ENCODE results near the gene AFF3.

Gene AFF3

DNA sequence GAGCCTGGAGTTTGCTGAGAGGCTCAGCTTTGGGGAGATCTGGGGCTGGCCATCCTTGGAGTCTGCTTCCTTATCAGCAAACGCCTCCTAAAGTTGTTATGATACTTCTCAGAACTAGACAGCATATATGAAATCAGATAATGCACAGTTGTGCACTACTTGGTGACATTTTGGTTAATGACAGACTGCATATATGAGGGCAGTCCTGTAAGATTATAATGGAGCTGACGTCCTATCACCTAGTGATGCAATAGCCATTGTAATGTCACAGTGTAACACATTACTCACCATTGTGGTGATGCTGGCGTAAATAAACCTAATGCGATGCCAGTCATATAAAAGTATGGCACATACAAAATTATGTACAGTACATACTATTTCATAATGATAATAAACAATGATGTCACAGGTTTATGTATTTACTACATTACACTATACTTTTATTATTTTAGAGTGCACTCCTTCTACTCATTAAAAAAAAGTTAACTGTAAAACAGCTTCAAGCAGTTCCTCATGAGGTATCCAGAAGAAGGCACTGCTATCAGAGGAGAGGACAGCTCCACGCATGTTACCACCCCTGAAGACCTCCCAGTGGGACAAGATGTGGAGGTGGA is 354.5 kb downstream of the AFF3 start:
- Histone ChIP-seq H4K20me1 (ENCODE audit: insufficient read depth, low read length) (no peaks in the 10 kb centered on the region), H3K9me3 (ENCODE audit: low read length) (no peaks in the 10 kb centered on the region), H3K9me2 (ENCODE audit: low read depth, low read length) (no peaks in the 10 kb centered on the region), H3K9ac (ENCODE audit: low read length) (no peak overlapping the region), H3F3A (ENCODE audit: insufficient read depth, low read length) (no peaks in the 10 kb centered on the region), H3K36me3 (ENCODE audit: insufficient read depth, low read length) (peaks cover 87% of the 10 kb centered on the region), H3K27ac (ENCODE audit: low read depth, low read length, poor library complexity, severe bottlenecking) (no peak overlapping the region), H2AFZ (ENCODE audit: low read length) (no peak overlapping the region), H3K4me3 (ENCODE audit: low read depth, low read length, poor library complexity, severe bottlenecking) (no peak overlapping the region), H3K27me3 (ENCODE audit: insufficient read depth, low read length) (no peaks in the 10 kb centered on the region), H3K4me2 (ENCODE audit: low read length) (no peak overlapping the region), H3K79me2 (ENCODE audit: insufficient read depth, low read length) (no peaks in the 10 kb centered on the region), H3K4me1 (ENCODE audit: insufficient read depth, low read length, severe bottlenecking) (no peaks in the 10 kb centered on the region)
- TF ChIP-seq, protein P1, sequence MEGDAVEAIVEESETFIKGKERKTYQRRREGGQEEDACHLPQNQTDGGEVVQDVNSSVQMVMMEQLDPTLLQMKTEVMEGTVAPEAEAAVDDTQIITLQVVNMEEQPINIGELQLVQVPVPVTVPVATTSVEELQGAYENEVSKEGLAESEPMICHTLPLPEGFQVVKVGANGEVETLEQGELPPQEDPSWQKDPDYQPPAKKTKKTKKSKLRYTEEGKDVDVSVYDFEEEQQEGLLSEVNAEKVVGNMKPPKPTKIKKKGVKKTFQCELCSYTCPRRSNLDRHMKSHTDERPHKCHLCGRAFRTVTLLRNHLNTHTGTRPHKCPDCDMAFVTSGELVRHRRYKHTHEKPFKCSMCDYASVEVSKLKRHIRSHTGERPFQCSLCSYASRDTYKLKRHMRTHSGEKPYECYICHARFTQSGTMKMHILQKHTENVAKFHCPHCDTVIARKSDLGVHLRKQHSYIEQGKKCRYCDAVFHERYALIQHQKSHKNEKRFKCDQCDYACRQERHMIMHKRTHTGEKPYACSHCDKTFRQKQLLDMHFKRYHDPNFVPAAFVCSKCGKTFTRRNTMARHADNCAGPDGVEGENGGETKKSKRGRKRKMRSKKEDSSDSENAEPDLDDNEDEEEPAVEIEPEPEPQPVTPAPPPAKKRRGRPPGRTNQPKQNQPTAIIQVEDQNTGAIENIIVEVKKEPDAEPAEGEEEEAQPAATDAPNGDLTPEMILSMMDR (IDR thresholded peaks at IDR 0.05; ENCODE audit: low read length), result no peak
- no peak for TF ChIP-seq EZH2 (IDR thresholded peaks at IDR 0.05; ENCODE audit: borderline replicate concordance, low read length)

DNA sequence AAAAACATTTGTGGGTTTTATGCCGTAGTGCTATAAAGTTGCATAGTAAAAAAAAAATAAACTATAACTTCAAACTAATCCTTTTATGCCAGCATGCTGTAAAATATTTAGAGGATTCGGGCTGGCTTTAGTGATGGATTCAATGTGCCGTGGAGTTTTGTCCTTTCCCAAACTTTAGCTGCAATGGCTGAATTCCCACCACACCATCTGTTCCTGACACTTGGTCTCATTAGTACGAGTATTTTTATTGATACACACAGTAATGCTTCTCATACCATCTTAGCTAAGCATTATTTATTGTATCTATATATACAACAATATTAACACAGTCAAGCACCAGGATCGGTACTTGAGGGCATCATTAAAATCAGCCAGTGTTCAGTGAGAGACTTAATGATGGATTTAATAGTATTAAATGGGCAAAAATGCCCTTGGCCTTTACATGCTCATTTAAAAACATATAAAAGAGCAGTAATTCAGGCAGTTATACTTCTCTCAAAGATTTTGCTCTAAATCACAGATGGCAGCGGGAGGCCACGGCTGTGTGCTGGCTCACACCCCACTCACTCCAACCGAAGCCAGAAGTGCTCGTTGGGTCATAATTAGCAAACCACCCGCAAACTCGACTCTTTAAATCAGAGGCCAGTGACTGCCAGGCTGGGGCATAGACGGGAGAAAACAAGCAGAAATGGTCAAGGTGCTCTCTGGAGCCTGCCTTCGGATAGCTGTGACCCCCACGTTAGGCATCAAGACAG is 355.6 kb downstream of the AFF3 start:
- H3K9me3 ChIP-seq (ENCODE audit: low read length), result no peaks in the 10 kb centered on the region
- H4K20me1 ChIP-seq (ENCODE audit: insufficient read depth, low read length), result no peaks in the 10 kb centered on the region
- H3K9me2 ChIP-seq (ENCODE audit: low read depth, low read length), result no peaks in the 10 kb centered on the region
- H3K4me3 ChIP-seq (ENCODE audit: low read depth, low read length, poor library complexity, severe bottlenecking), result no peak overlapping the region
- no peaks in the 10 kb centered on the region for H3F3A ChIP-seq (ENCODE audit: insufficient read depth, low read length)
- no peak overlapping the region for H3K4me2 ChIP-seq (ENCODE audit: low read length)
- H3K4me1 ChIP-seq (ENCODE audit: insufficient read depth, low read length, severe bottlenecking), result no peaks in the 10 kb centered on the region
- peaks cover 89% of the 10 kb centered on the region for H3K36me3 ChIP-seq (ENCODE audit: insufficient read depth, low read length)
- TF ChIP-seq, protein P1 (IDR thresholded peaks at IDR 0.05; ENCODE audit: low read length), result no peak
- TF ChIP-seq EZH2 (IDR thresholded peaks at IDR 0.05; ENCODE audit: borderline replicate concordance, low read length), result no peak
- H3K27ac ChIP-seq (ENCODE audit: low read depth, low read length, poor library complexity, severe bottlenecking), result no peak overlapping the region
- H2AFZ ChIP-seq (ENCODE audit: low read length), result no peak overlapping the region
- no peaks in the 10 kb centered on the region for H3K79me2 ChIP-seq (ENCODE audit: insufficient read depth, low read length)
- no peak overlapping the region for H3K9ac ChIP-seq (ENCODE audit: low read length)
- no peaks in the 10 kb centered on the region for H3K27me3 ChIP-seq (ENCODE audit: insufficient read depth, low read length)

DNA sequence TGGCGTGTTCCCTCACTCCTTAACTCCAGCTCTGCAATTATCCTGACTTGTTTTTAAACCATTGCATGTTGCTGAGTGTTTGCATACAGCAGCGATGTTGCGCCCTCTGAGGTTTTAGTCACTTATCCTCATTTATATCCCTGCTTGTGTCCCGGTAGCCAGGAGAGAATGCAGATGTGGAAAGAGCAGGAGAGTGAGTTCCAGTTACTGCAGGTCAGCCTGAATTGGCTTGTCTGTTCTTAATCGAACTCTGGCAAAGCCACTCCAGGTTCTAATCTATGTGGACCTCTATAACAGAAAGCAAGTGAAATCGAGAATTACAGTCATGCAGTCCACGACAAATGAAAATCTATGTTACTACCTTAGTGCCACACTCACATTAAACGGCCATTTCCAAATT is 357.4 kb downstream of the AFF3 start:
- no peak overlapping the region for H3K4me2 ChIP-seq (ENCODE audit: low read length)
- no peaks in the 10 kb centered on the region for H4K20me1 ChIP-seq (ENCODE audit: insufficient read depth, low read length)
- H2AFZ ChIP-seq (ENCODE audit: low read length), result no peak overlapping the region
- H3K36me3 ChIP-seq (ENCODE audit: insufficient read depth, low read length), result peaks cover 88% of the 10 kb centered on the region
- no peaks in the 10 kb centered on the region; the same call in 1 of the 2 replicates for H3K9me3 ChIP-seq (ENCODE audit: low read length)
- no peak overlapping the region for H3K4me3 ChIP-seq (ENCODE audit: low read depth, low read length, poor library complexity, severe bottlenecking)
- no peaks in the 10 kb centered on the region for H3K27me3 ChIP-seq (ENCODE audit: insufficient read depth, low read length)
- H3F3A ChIP-seq (ENCODE audit: insufficient read depth, low read length), result no peaks in the 10 kb centered on the region
- no peak for TF ChIP-seq EZH2 (IDR thresholded peaks at IDR 0.05; ENCODE audit: borderline replicate concordance, low read length)
- TF ChIP-seq, protein P1 (IDR thresholded peaks at IDR 0.05; ENCODE audit: low read length), result no peak
- H3K4me1 ChIP-seq (ENCODE audit: insufficient read depth, low read length, severe bottlenecking), result no peaks in the 10 kb centered on the region
- no peaks in the 10 kb centered on the region for H3K9me2 ChIP-seq (ENCODE audit: low read depth, low read length)
- no peaks in the 10 kb centered on the region for H3K79me2 ChIP-seq (ENCODE audit: insufficient read depth, low read length)
- H3K9ac ChIP-seq (ENCODE audit: low read length), result no peak overlapping the region
- H3K27ac ChIP-seq (ENCODE audit: low read depth, low read length, poor library complexity, severe bottlenecking), result no peak overlapping the region

Data from OCI-LY1 (cell line).